NCI-H2107 treated with DMSO at 0.1 percent for 48 hours (cell line): ENCODE data around the gene SNTN.

Source experiments
- DNase-seq: peaks from one replicate; lab custom pipeline; 2025; ENCODE audit not compliant: unreplicated experiment; lab: John Stamatoyannopoulos, UW

Gene SNTN

DNA sequence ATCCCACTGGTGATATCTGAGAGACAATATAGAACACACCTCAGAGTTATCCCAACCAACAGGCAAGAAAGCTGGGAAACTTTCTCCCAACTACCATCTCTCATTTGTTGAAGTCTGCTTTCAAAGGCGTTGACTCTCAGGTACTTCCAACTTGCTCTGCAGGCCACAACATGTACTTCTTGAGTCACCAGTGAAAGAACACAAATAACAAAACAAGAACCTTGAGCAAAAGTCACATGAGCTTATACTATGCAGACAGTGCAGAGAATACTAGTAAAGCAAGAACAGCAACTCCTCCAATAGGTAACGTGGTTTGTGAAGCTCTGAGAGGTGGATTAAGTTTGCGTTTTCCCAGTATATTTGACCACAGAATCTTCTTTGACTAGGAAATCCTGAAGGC lies 20.6 kb downstream of the SNTN start:
- DNase-seq: no peak

DNA sequence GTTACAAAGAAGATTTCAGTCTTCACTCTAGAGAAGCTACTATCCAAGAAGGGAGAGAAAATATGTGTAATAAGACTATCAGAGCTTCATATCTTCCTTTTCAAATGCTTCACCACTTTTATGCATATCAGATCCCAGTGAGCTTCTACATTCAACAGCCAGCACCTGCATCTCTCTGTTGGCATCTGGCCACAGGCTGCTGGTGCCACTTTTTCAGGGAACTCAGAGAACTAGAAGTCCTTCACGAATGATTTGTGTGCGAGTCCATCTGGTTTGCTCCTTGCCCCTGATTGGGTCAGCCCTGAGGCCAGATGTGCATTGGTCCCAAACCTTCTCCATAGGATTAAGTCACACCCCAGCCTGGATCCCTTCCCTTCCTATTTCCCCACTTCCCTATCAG lies 22.1 kb downstream of the SNTN start:
- DNase-seq: no peak

DNA sequence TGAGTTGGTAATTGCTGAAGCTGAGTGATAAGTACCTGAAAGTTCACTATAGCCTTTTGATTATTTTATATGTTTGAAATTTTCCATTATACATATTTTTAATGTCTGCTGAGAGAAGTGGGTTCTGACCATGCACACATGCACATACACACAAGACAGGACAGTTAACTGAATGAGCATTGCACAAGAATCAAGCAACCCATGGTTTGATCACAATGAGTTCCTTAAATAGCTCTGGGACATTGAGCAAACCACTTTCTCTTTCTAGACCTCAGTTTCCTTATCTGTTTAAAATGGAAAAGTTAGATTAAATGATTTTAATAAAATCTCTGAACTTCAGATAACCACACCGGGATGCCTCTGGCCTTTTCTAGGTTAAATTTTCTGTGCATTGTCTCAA lies 26.7 kb downstream of the SNTN start:
- DNase-seq: no peak

DNA sequence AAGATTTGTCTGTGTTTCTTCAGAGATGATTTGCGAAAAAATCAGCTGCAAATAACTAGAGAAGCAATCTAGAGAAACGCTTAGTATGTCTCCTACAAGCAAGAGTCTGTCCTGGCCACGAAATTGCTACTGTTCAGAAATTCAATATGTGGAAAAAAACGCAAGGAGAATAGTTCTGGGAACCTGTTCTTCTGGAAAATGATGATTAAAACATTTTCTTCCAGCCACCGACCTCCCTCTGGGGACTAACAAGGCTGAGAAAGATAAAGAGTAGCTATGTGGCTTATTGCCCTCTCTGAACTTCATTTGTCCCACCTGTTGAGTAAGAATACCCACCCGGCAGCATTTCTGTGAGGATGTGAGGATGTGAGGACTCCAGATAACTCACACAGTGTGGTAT lies 31.6 kb downstream of the SNTN start:
- DNase-seq: no peak

DNA sequence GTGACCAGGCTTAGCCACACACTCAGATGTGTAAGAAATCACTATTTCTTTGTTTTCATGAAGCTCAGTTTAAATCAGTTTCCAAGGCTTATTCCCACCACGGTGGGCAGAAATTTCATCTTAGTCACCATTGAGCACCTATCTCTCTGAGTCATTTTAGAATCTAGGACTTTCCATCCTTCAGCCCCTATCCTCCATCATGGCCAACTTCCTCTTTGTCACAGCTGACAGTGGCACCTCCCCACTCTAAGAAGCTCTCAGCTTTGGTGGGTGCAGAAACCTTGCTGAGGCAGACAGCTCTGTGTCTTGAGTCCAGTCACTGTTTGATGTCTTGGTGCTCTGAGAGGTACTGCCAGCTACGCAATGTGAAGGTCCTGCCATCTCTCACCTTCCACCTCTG lies 32.9 kb downstream of the SNTN start:
- no peak for DNase-seq

- no peak for DNase-seq
These were observed 35.1 kb downstream of the SNTN start for GRCh38 chr3:63687278-63688225.

- DNase-seq: no peak
These were observed 36.8 kb downstream of the SNTN start for GRCh38 chr3:63689285-63689684.

GRCh38 chr3:63693351-63693750 lies 40.9 kb downstream of the SNTN start:
- DNase-seq: no peak

GRCh38 chr3:63705092-63705645 lies 52.7 kb downstream of the SNTN start:
- DNase-seq: no peak

DNA sequence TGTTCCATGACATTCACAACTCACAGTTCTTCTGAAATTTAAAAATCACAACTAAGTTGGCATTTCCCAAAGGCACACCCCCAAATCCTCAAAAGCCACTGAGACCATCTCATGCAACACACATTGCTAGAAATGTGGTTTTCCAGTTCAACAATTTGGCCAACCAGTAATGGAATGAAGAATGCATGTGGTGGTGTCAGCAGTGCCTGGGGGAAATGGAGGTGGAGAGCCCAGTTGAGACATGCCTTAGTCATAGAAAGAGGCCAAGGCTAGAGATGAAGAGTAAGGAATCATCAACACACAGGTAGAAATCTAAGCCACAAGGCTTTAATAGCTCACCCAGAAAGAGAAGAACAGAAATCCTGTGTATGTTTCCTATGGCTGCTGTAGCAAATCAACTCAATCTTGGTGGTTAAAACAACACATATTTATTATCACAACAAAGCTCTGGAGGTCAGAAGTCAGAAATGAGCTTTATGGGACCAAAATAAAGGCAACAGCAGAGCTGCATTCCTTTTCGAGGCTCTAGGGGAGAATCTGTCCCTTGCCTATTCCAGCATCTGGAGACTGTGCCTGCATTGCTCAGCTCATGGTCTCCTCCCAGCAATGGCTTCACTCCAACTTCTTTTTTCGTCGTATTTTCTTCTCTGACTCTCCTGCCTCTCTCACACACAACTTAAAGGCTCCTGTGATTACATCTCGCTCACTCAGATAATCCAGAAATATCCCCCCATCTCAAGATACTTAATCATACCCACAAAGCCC lies 54.0 kb downstream of the SNTN start:
- DNase-seq: no peak

DNA sequence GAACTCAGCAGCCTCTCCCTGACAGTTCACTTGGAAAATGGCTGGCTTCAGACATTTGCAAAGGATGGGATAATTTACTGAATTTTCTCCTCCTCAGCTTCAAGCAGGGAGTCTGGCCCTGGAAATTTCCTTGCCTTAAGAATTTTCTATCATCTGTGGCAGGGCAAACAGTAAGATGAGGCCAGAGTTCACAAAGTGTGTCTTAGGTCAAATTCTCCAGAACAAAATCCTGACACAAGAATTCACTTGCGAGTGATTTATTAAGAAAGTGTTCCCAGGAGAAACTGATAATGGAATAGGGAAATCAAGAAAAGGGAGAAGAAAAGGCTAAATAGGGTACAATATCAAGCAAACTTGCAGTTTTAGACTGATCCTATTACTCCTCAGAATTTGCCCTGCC lies 55.3 kb downstream of the SNTN start:
- DNase-seq: no peak

DNA sequence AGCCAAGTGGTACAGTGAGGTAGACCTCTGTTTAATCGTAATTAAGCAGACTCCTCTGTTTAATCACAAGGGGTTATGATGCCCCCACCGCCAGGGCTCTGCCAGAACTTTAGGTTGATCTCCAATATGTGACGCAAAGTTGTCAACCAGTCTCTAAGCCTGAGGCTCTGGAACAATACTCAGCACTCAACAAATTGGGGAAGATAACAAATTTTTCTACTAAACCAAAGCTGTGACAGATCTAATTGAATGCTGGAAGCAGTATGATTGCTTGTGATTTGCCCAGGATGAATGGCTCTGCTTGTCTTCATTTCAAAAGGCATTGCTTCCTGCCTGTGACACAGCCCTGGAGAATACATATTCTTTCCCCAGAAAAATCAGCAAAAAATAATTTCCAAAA lies 57.1 kb downstream of the SNTN start:
- DNase-seq: no peak
